HCT116 (cell line): ENCODE measurements around the gene GABBR2. TPM values are rescaled to one million over a fixed set of nuclear protein-coding genes. Genes with fewer than 3 reads are reported as not detected.
"Not testable (repeated sequence)": the region's sequence is repeated elsewhere in the genome, so short reads cannot be mapped to it uniquely, and the experiment has no call there.

Experiments
- ATAC-seq: fragments of 200-7000 bp; cut with Tn5 transposase; 2 replicates; pipeline ENCODE4 v1.9.1; 2020; ENCODE audit warnings: mild to moderate bottlenecking, moderate library complexity
- BruUV-seq: library from RNA; stranded (reverse); fragments of 400-500 nt; replicated peaks from 2 replicates; lab custom pipeline; 2021; lab: Mats Ljungman, UMichigan
- CTCF ChIA-PET: fragments of 300-600 bp; sonication (Branson Sonifier 250); formaldehyde crosslinking; loops from one replicate; lab custom pipeline; 2021; ENCODE audit warnings: antibody characterized with exemption; lab: Charles Lee
- POLR2A ChIA-PET: fragments of 300-600, 350-600 bp; sonication (Branson Sonifier 250); formaldehyde crosslinking; loops from one replicate; lab custom pipeline; 2021; ENCODE audit warnings: antibody characterized with exemption; lab: Charles Lee
- RAD21 ChIA-PET, 2 experiments: fragments of 300-600 bp; sonication (Branson Sonifier 250); formaldehyde crosslinking; loops; one replicate each; lab custom pipeline; 2023; ENCODE audit warnings: low total read pairs in 2 of 2; ENCODE audit not compliant: uncharacterized antibody in 2 of 2, unreplicated experiment in 2 of 2, low non-redundant PET in 1 of 2; lab: Charles Lee
- DNase-seq: peaks from one replicate; pipeline ENCODE4 v3.0.0-alpha.2; 2010; ENCODE audit warnings: low read depth, low spot score
- H2AFZ ChIP-seq: fragments of 200-600 bp; shearing (Covaris generic), sonication (generic); 2 replicates; pipeline ENCODE4 v1.6.1; 2017; ENCODE audit warnings: low read depth, mixed run types, mixed read lengths, antibody characterized with exemption, low read length; ENCODE audit not compliant: poor library complexity, severe bottlenecking
- H3K27ac ChIP-seq: 2 replicates; pipeline ENCODE4 v1.5.1; 2012; ENCODE audit warnings: low read depth, low read length
- H3K27me3 ChIP-seq: fragments of 200-600 bp; sonication (generic); 2 replicates; pipeline ENCODE4 v1.6.1; 2016; ENCODE audit warnings: mixed run types, low read length, mixed read lengths; ENCODE audit not compliant: insufficient read depth
- H3K36me3 ChIP-seq, 2 experiments: fragments of 200-500 bp in 1 of 2; fragments of 200-600 bp in 1 of 2; sonication (Bioruptor generic) in 1 of 2; sonication (generic) in 1 of 2; 2 replicates each; pipeline versions ENCODE4 v1.5.1 to v1.6.1; 2014 to 2016; ENCODE audit warnings: low read length in 2 of 2, inconsistent platforms in 1 of 2, mixed read lengths in 1 of 2, mixed run types in 1 of 2; ENCODE audit not compliant: insufficient read depth in 2 of 2, control insufficient read depth in 1 of 2
- H3K4me1 ChIP-seq, 2 experiments: fragments of 200-600 bp in 1 of 2; sonication (generic) in 1 of 2; 2 replicates each; pipeline versions ENCODE4 v1.5.1 to v1.6.1; 2012 to 2017; ENCODE audit warnings: low read length in 2 of 2, inconsistent platforms in 1 of 2, mild to moderate bottlenecking in 1 of 2, mixed read lengths in 1 of 2, mixed run types in 1 of 2, moderate library complexity in 1 of 2; ENCODE audit not compliant: insufficient read depth in 2 of 2, control insufficient read depth in 1 of 2
- H3K4me2 ChIP-seq: fragments of 200-600 bp; sonication (generic); 2 replicates; pipeline ENCODE4 v1.6.1; 2017; ENCODE audit warnings: mixed run types, low read length, mixed read lengths
- H3K4me3 ChIP-seq, 2 experiments: fragments of 200-600 bp in 1 of 2; sonication (generic) in 1 of 2; replicated peaks in 1 of 2; 2 replicates each; pipeline ENCODE4 v1.5.1; 2011 to 2016; ENCODE audit warnings: low read length in 2 of 2, control low read depth in 1 of 2, low read depth in 1 of 2, mild to moderate bottlenecking in 1 of 2, mixed read lengths in 1 of 2, mixed run types in 1 of 2
- H3K79me2 ChIP-seq: fragments of 200-600 bp; sonication (generic); 2 replicates; pipeline ENCODE4 v1.6.1; 2017; ENCODE audit warnings: mild to moderate bottlenecking, mixed run types, low read length, moderate library complexity, mixed read lengths; ENCODE audit not compliant: insufficient read depth
- H3K9ac ChIP-seq: fragments of 200-600 bp; sonication (generic); 2 replicates; pipeline ENCODE4 v1.6.1; 2016; ENCODE audit warnings: low read length, mixed read lengths
- H3K9me2 ChIP-seq: fragments of 200-600 bp; sonication (generic), shearing (Covaris generic); 2 replicates; pipeline ENCODE4 v1.6.1; 2017; ENCODE audit warnings: mixed run types, mild to moderate bottlenecking, moderate library complexity; ENCODE audit not compliant: insufficient read depth
- H3K9me3 ChIP-seq, 2 experiments: fragments of 200-500 bp in 1 of 2; fragments of 200-600 bp in 1 of 2; sonication (Bioruptor generic) in 1 of 2; sonication (generic) in 1 of 2; 2 replicates each; pipeline ENCODE4 v1.6.1; 2014 to 2017; ENCODE audit warnings: low read length in 2 of 2, mixed read lengths in 2 of 2, inconsistent platforms in 1 of 2, low read depth in 1 of 2, mild to moderate bottlenecking in 1 of 2, mixed run types in 1 of 2, moderate library complexity in 1 of 2; ENCODE audit not compliant: control insufficient read depth in 1 of 2, insufficient read depth in 1 of 2
- H4K20me1 ChIP-seq: fragments of 200-600 bp; sonication (generic), shearing (Covaris generic); 2 replicates; pipeline ENCODE4 v1.6.1; 2017; ENCODE audit warnings: mixed run types, mild to moderate bottlenecking, moderate library complexity; ENCODE audit not compliant: insufficient read depth
- EZH2 ChIP-seq: fragments of 200-600 bp; sonication (generic); IDR thresholded peaks from 2 replicates; pipeline ENCODE4 v1.6.1; 2017; ENCODE audit warnings: antibody characterized with exemption, mixed run types
- EZH2phosphoT487 ChIP-seq: fragments of 200-600 bp; IDR thresholded peaks from 2 replicates; pipeline ENCODE4 v1.6.1; 2018; ENCODE audit warnings: antibody characterized with exemption, borderline replicate concordance
- FOSL1 ChIP-seq: IDR thresholded peaks from 2 replicates; pipeline ENCODE4 v1.6.1; 2012; ENCODE audit warnings: low read depth
- RAD21 ChIP-seq: IDR thresholded peaks from 2 replicates; pipeline ENCODE4 v1.6.1; 2012; ENCODE audit warnings: low read depth, mild to moderate bottlenecking
- SRF ChIP-seq: IDR thresholded peaks from 2 replicates; pipeline ENCODE4 v1.6.1; 2012; ENCODE audit warnings: low read depth
- YY1 ChIP-seq: IDR thresholded peaks from 2 replicates; pipeline ENCODE4 v1.6.1; 2011; ENCODE audit warnings: low read length, low read depth, moderate library complexity, mild to moderate bottlenecking; ENCODE audit not compliant: insufficient replicate concordance; ENCODE audit errors: extremely low read depth
- intact Hi-C: fragments of 100-400 bp; cut with micrococcal nuclease; formaldehyde crosslinking; loops from 2 replicates; pipeline ENCODE4 v1.10.0; 2022
- total RNA-seq: library from RNA; stranded (reverse); gene quantifications from one replicate; pipeline ENCODE4 v1.2.1, GENCODE V29; 2021; ENCODE audit not compliant: unreplicated experiment
- TF ChIP-seq, protein P1 (sequence below): IDR thresholded peaks from 2 replicates; pipeline ENCODE4 v1.6.1; 2012; ENCODE audit warnings: low read depth

Gene GABBR2
- total RNA-seq, 1 experiment from 2014 or later = 0.15 TPM

DNA sequence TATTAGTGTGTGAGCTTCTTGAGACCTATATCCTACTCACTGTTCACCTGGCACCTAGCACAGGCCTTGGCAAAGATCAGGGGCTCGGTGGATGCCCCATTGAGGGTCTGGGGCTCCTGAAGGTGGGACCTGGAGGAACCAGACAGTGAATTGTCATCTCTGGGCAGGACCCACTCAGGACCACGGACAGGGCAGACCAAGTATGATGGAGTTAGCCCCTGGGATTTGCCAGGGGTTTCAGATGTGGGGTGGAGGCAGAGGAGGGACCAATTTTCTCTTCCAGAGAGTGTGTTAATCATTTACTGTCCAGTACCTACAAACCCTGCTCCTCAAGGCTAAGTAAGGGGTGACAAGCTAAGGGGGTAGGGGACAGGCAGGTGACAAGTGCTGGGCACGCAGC is 424.0 kb downstream of the GABBR2 start:
- H4K20me1 ChIP-seq = no peaks in the 10 kb centered on the region
- no peak overlapping the region for H2AFZ ChIP-seq
- ChIA-PET CTCF (no interaction called here), POLR2A (no interaction called here), RAD21 (no interaction called here)
- H3K4me2 ChIP-seq = no peak overlapping the region
- ATAC-seq (no peak), DNase-seq (no peak)
- H3K9me2 ChIP-seq = no peaks in the 10 kb centered on the region
- no peaks in the 10 kb centered on the region for H3K79me2 ChIP-seq
- intact Hi-C loops = no loop called here
- H3K9me3 ChIP-seq = no peaks in the 10 kb centered on the region
- no peaks in the 10 kb centered on the region for H3K36me3 ChIP-seq
- no peak overlapping the region for H3K4me3 ChIP-seq
- TF ChIP-seq, protein P1, sequence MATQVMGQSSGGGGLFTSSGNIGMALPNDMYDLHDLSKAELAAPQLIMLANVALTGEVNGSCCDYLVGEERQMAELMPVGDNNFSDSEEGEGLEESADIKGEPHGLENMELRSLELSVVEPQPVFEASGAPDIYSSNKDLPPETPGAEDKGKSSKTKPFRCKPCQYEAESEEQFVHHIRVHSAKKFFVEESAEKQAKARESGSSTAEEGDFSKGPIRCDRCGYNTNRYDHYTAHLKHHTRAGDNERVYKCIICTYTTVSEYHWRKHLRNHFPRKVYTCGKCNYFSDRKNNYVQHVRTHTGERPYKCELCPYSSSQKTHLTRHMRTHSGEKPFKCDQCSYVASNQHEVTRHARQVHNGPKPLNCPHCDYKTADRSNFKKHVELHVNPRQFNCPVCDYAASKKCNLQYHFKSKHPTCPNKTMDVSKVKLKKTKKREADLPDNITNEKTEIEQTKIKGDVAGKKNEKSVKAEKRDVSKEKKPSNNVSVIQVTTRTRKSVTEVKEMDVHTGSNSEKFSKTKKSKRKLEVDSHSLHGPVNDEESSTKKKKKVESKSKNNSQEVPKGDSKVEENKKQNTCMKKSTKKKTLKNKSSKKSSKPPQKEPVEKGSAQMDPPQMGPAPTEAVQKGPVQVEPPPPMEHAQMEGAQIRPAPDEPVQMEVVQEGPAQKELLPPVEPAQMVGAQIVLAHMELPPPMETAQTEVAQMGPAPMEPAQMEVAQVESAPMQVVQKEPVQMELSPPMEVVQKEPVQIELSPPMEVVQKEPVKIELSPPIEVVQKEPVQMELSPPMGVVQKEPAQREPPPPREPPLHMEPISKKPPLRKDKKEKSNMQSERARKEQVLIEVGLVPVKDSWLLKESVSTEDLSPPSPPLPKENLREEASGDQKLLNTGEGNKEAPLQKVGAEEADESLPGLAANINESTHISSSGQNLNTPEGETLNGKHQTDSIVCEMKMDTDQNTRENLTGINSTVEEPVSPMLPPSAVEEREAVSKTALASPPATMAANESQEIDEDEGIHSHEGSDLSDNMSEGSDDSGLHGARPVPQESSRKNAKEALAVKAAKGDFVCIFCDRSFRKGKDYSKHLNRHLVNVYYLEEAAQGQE = peak; percentile 14; the same call in 1 of the 2 replicates
- no peak for TF ChIP-seq EZH2
- no peak for TF ChIP-seq EZH2phosphoT487
- no peak for TF ChIP-seq FOSL1
- TF ChIP-seq YY1 = no peak
- TF ChIP-seq RAD21 = no peak
- no peak for TF ChIP-seq SRF
- no peak overlapping the region for H3K27ac ChIP-seq
- peaks cover 0 to 10% of the 10 kb centered on the region in 2 experiments; a peak in 2 of 4 replicates for H3K4me1 ChIP-seq
- H3K27me3 ChIP-seq = no peaks in the 10 kb centered on the region
- no peak overlapping the region for H3K9ac ChIP-seq
- BruUV-seq = no TSS peak

DNA sequence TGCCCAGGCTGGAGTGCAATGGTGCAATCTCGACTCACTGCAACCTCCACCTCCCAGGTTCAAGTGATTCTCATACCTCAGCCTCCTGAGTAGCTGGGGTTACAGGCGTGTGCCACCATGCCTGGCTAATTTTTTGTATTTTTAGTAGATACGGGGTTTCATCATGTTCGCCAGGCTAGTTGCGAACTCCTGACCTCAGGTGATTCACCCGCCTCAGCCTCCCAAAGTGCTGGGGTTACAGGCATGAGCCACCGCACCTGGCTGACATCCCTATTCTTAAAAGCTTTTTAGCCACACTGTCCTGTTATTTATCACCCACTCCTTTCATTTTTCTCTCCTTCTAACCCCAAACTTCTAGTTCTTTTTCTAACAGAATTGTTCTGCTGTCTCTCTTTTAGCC is 425.6 kb downstream of the GABBR2 start:
- BruUV-seq, H3K36me3 ChIP-seq, H3K4me1 ChIP-seq, H3K79me2 ChIP-seq, intact Hi-C loops, CTCF ChIA-PET, H3K9ac ChIP-seq, DNase-seq, H3K9me2 ChIP-seq, H3K4me3 ChIP-seq, H4K20me1 ChIP-seq, H3K27ac ChIP-seq, H3K9me3 ChIP-seq, H3K27me3 ChIP-seq, H2AFZ ChIP-seq, RAD21 ChIA-PET, POLR2A ChIA-PET: not testable (repeated sequence)
- H3K4me2 ChIP-seq = peak overlapping the region; percentile 20; the same call in 1 of the 2 replicates
- ATAC-seq = 0 out of 2 replicates have a peak, but pooled peaks have one; percentile 27
